Skin epidermis (tissue), 12 donors: ENCODE results near the gene TMX4.
"Not testable (repeated sequence)": the region's sequence is repeated elsewhere in the genome, so short reads cannot be mapped to it uniquely, and the experiment has no call there.

ENCODE experiments used
- H3K27ac ChIP-seq, 21 experiments: fragments of 200-600 bp; sonication (generic) in 11 of 21; one replicate each; pipeline ENCODE4 v1.5.0; 2020; ENCODE audit warnings: mild to moderate bottlenecking in 3 of 21, inconsistent platforms in 2 of 21, moderate library complexity in 2 of 21
- H3K4me3 ChIP-seq, 7 experiments: fragments of 200-600 bp; sonication (generic) in 2 of 7; one replicate each; pipeline ENCODE4 v1.5.0; 2020; ENCODE audit warnings: inconsistent platforms in 2 of 7, mild to moderate bottlenecking in 2 of 7, moderate library complexity in 1 of 7

TMX4 gene

GRCh38 chr20:7975851-7976414, 43.6 kb downstream of the TMX4 start:
- H3K27ac ChIP-seq = no peak overlapping the region

GRCh38 chr20:7974785-7975435, 44.7 kb downstream of the TMX4 start:
- no peak overlapping the region for H3K27ac ChIP-seq
- no peak overlapping the region for H3K4me3 ChIP-seq

More at GRCh38 chr20:7975851-7976414, 43.6 kb downstream of the TMX4 start:
- no peak overlapping the region for H3K4me3 ChIP-seq

- H3K4me3 ChIP-seq = no peak overlapping the region
- H3K27ac ChIP-seq = no peak overlapping the region
These were observed 47.9 kb downstream of the TMX4 start for GRCh38 chr20:7971536-7972280.

GRCh38 chr20:7967199-7967844, 52.2 kb downstream of the TMX4 start:
- H3K27ac ChIP-seq = no peak overlapping the region

GRCh38 chr20:7966176-7966575, 53.4 kb downstream of the TMX4 start:
- Histone ChIP-seq H3K4me3 (no peak overlapping the region), H3K27ac (no peak overlapping the region)

More at GRCh38 chr20:7967199-7967844, 52.2 kb downstream of the TMX4 start:
- H3K4me3 ChIP-seq = no peak overlapping the region

GRCh38 chr20:7959484-7959883, 60.1 kb downstream of the TMX4 start:
- Histone ChIP-seq H3K4me3 (no peak overlapping the region), H3K27ac (no peak overlapping the region)

GRCh38 chr20:7956561-7956960, 63.0 kb downstream of the TMX4 start:
- H3K27ac ChIP-seq, H3K4me3 ChIP-seq: not testable (repeated sequence)

GRCh38 chr20:7950387-7950786, 69.2 kb downstream of the TMX4 start:
- Histone ChIP-seq H3K27ac (no peak overlapping the region), H3K4me3 (no peak overlapping the region)

- H3K27ac ChIP-seq = no peak overlapping the region
- no peak overlapping the region for H3K4me3 ChIP-seq
These were observed 75.7 kb downstream of the TMX4 start for GRCh38 chr20:7943891-7944290.

GRCh38 chr20:7940341-7940740, 79.2 kb downstream of the TMX4 start, which contains the start of gene HAO1:
Gene HAO1, minus strand, starts transcription at chr20:7940458. Its CDS starts 36 bp downstream, at chr20:7940422.
- H3K4me3 ChIP-seq = no peak within 1 kb of the TSS
- H3K27ac ChIP-seq = no peak within 1 kb of the TSS

- Histone ChIP-seq H3K4me3 (no peak overlapping the region), H3K27ac (no peak overlapping the region)
These were observed 79.9 kb downstream of the TMX4 start for GRCh38 chr20:7939663-7940062.

- no peak overlapping the region for H3K27ac ChIP-seq
These were observed 81.5 kb downstream of the TMX4 start for GRCh38 chr20:7938058-7938457.

GRCh38 chr20:7937328-7937727, 82.2 kb downstream of the TMX4 start:
- Histone ChIP-seq H3K27ac (no peak overlapping the region), H3K4me3 (no peak overlapping the region)

More at GRCh38 chr20:7938058-7938457, 81.5 kb downstream of the TMX4 start:
- H3K4me3 ChIP-seq = no peak overlapping the region

GRCh38 chr20:7935027-7935551, 84.5 kb downstream of the TMX4 start:
- Histone ChIP-seq H3K4me3 (no peak overlapping the region), H3K27ac (no peak overlapping the region)

GRCh38 chr20:7933346-7933745, 86.2 kb downstream of the TMX4 start:
- Histone ChIP-seq H3K4me3 (no peak overlapping the region), H3K27ac (no peak overlapping the region)

- no peak overlapping the region for H3K4me3 ChIP-seq
These were observed 89.2 kb downstream of the TMX4 start for GRCh38 chr20:7930343-7930742.

More at GRCh38 chr20:7930343-7930742, 89.2 kb downstream of the TMX4 start:
- H3K27ac ChIP-seq = no peak overlapping the region
